Osteoblast (primary cell): ENCODE measurements around the gene LHX3. TPM values are rescaled to one million over a fixed set of nuclear protein-coding genes. Genes with fewer than 3 reads are reported as not detected.

Source experiments
- DNase-seq: peaks from one replicate; pipeline ENCODE4 v3.0.0; 2011; ENCODE audit warnings: low spot score, mixed read lengths; ENCODE audit not compliant: insufficient read length; ENCODE audit errors: missing footprints
- H2AFZ ChIP-seq: 2 replicates; pipeline ENCODE4 v1.6.0; 2011; ENCODE audit warnings: mild to moderate bottlenecking, low read length
- H3K27ac ChIP-seq: 2 replicates; pipeline ENCODE4 v1.5.1; 2011; ENCODE audit warnings: mild to moderate bottlenecking, low read depth, low read length, moderate library complexity
- H3K27me3 ChIP-seq: 2 replicates; pipeline ENCODE4 v1.6.0; 2012; ENCODE audit warnings: mild to moderate bottlenecking, control low read depth, inconsistent platforms, low read length, moderate library complexity; ENCODE audit not compliant: insufficient read depth
- H3K36me3 ChIP-seq: 2 replicates; pipeline ENCODE4 v1.5.1; 2011; ENCODE audit warnings: mild to moderate bottlenecking, low read length, control low read depth, moderate library complexity; ENCODE audit not compliant: insufficient read depth
- H3K4me1 ChIP-seq: 2 replicates; pipeline ENCODE4 v1.5.1; 2011; ENCODE audit warnings: mild to moderate bottlenecking, low read length, control low read depth, moderate library complexity; ENCODE audit not compliant: insufficient read depth
- H3K4me2 ChIP-seq: 2 replicates; pipeline ENCODE4 v1.6.0; 2011; ENCODE audit warnings: mild to moderate bottlenecking, low read length; ENCODE audit not compliant: insufficient read depth
- H3K4me3 ChIP-seq: fragments of 200-600 bp; sonication (generic); 3 replicates; pipeline ENCODE4 v1.5.1; 2012; ENCODE audit warnings: mild to moderate bottlenecking, low read length, inconsistent platforms; ENCODE audit not compliant: insufficient read depth
- H3K79me2 ChIP-seq: 2 replicates; pipeline ENCODE4 v1.6.0; 2012; ENCODE audit warnings: mild to moderate bottlenecking, low read length, control low read depth, inconsistent platforms; ENCODE audit not compliant: insufficient read depth
- H3K9me3 ChIP-seq: 2 replicates; pipeline ENCODE4 v1.5.1; 2011; ENCODE audit warnings: low read depth, low read length, control low read depth
- H4K20me1 ChIP-seq: 2 replicates; pipeline ENCODE4 v1.6.0; 2012; ENCODE audit warnings: mild to moderate bottlenecking, low read length, control low read depth; ENCODE audit not compliant: insufficient read depth
- CTCF ChIP-seq: IDR thresholded peaks from 2 replicates; pipeline ENCODE4 v1.5.1; 2011; ENCODE audit warnings: mild to moderate bottlenecking, low read depth, low read length, moderate library complexity; ENCODE audit errors: extremely low read depth
- total RNA-seq: library from RNA; depleted of rRNA; stranded (reverse); fragments of >200 nt; gene quantifications from 2 replicates; pipeline ENCODE4 v1.2.3, GENCODE V29; 2012

Gene LHX3
- total RNA-seq, 1 donor = not detected

- Histone ChIP-seq H3K27ac (no peak overlapping the region), H4K20me1 (no peaks in the 10 kb centered on the region), H2AFZ (no peak overlapping the region), H3K27me3 (peaks cover 64% of the 10 kb centered on the region), H3K79me2 (no peaks in the 10 kb centered on the region), H3K4me3 (no peak overlapping the region), H3K4me1 (no peaks in the 10 kb centered on the region), H3K4me2 (no peak overlapping the region), H3K9me3 (no peaks in the 10 kb centered on the region), H3K36me3 (no peaks in the 10 kb centered on the region)
- TF ChIP-seq CTCF = no peak
- DNase-seq = no peak
These were observed 13.6 kb downstream of the LHX3 start for GRCh38 chr9:136191099-136191959.

GRCh38 chr9:136190656-136191055, 14.3 kb downstream of the LHX3 start:
- Histone ChIP-seq H3K4me3 (no peak overlapping the region), H2AFZ (no peak overlapping the region), H3K4me1 (no peaks in the 10 kb centered on the region), H3K79me2 (no peaks in the 10 kb centered on the region), H3K4me2 (no peak overlapping the region), H3K27ac (no peak overlapping the region), H3K36me3 (no peaks in the 10 kb centered on the region), H3K27me3 (peaks cover 57% of the 10 kb centered on the region), H3K9me3 (no peaks in the 10 kb centered on the region), H4K20me1 (no peaks in the 10 kb centered on the region)
- DNase-seq = no peak
- no peak for TF ChIP-seq CTCF

GRCh38 chr9:136190237-136190601, 14.7 kb downstream of the LHX3 start:
- H3K27me3 ChIP-seq = peaks cover 54% of the 10 kb centered on the region
- H3K4me1 ChIP-seq = no peaks in the 10 kb centered on the region
- no peaks in the 10 kb centered on the region for H4K20me1 ChIP-seq
- H3K4me2 ChIP-seq = no peak overlapping the region
- H2AFZ ChIP-seq = no peak overlapping the region
- no peak overlapping the region for H3K4me3 ChIP-seq
- H3K36me3 ChIP-seq = no peaks in the 10 kb centered on the region
- TF ChIP-seq CTCF = no peak
- H3K9me3 ChIP-seq = no peaks in the 10 kb centered on the region
- no peak for DNase-seq
- no peak overlapping the region for H3K27ac ChIP-seq
- no peaks in the 10 kb centered on the region for H3K79me2 ChIP-seq

GRCh38 chr9:136189394-136190236, 15.3 kb downstream of the LHX3 start:
- Histone ChIP-seq H4K20me1 (no peaks in the 10 kb centered on the region), H3K27me3 (peaks cover 49% of the 10 kb centered on the region), H3K4me3 (no peak overlapping the region), H3K4me2 (no peak overlapping the region), H3K9me3 (no peaks in the 10 kb centered on the region), H2AFZ (no peak overlapping the region), H3K79me2 (no peaks in the 10 kb centered on the region), H3K36me3 (no peaks in the 10 kb centered on the region), H3K4me1 (no peaks in the 10 kb centered on the region), H3K27ac (no peak overlapping the region)
- no peak for DNase-seq
- no peak for TF ChIP-seq CTCF
